ENCODE results near the gene LGALS13.

The LGALS13 gene, protein sequence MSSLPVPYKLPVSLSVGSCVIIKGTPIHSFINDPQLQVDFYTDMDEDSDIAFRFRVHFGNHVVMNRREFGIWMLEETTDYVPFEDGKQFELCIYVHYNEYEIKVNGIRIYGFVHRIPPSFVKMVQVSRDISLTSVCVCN

GRCh38 chr19:39602224-39602623 lies at the start of gene LGALS13:
TSS of gene LGALS13 (plus strand) at chr19:39602524. CDS start at chr19:39602569, 45 bp downstream.
- no peak for DNase-seq (ENCODE audit: low read depth in 2 of 3, low spot score in 1 of 3)

DNA sequence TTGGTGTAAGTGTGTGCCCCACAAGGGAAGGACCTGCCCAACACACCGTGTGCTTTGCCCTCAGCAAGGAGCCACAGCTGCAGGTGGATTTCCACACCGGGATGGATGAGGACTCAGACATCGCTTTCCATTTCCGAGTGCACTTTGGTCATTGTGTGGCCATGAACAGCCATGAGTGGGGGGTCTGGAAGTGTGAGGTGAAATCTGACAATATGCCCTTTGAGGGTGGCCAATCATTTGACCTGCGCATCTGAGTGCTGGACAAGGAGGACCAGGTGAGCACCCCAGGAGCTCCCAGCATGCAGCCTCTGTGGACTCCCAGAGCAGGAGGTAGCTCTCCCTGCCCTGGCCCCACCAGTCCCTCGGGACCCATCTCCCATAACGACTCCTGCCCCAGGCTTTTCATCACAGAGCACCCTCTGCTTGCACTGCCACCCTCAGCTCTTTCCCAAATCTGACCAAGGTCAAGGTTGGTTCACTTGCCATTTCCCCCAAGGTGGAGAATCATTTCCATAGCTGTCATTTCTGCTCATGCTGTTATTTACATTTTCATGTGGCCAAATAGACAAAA lies 49.2 kb upstream of the LGALS13 start:
- DNase-seq (ENCODE audit: low read depth in 2 of 3, low spot score in 1 of 3) = no peak

GRCh38 chr19:39554701-39555311 lies 47.5 kb upstream of the LGALS13 start:
- DNase-seq (ENCODE audit: low read depth in 2 of 3, low spot score in 1 of 3) = no peak

GRCh38 chr19:39555883-39556282 lies 46.4 kb upstream of the LGALS13 start:
- no peak for DNase-seq (ENCODE audit: low read depth in 2 of 3, low spot score in 1 of 3)

DNA sequence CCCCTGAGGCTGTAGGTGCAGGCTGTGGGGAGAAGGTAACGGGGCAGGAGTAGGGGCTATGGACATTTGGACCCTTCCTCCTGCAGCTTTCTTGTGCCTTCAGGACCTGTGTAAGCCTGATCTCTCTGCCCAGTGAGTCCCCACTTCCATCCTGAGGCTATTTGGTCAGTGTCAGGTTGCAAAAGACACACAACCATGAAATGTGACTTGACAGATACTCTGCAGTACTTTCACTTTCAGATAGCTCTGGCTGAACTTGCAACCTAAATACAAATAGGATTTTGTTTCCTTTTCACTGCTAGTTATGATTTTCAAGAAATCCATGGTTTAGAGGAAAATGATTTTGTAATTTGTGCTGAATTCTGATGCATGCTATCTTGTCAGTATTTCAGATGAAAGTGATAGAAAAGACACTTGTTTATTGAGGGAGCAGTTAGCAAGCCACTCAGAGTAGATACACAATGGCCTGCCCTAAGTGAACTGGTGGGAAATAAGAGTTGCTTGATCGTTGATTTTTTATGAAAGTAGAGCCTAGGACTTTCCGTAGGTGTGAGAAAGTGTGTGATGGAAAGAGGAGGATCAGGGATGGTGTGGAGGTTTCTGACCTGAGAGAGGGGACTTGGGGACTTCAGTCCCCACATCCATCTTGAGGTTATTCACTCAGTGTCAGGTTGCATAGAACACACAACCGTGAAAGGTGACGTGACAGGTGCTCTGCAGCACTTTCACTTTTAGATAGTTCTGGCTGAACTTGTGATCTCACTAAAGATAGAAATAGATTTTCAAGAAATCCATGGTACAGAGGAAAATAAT lies 44.3 kb upstream of the LGALS13 start:
- DNase-seq (ENCODE audit: low read depth in 2 of 3, low spot score in 1 of 3) = no peak

GRCh38 chr19:39558624-39559117 lies 43.7 kb upstream of the LGALS13 start:
- no peak for DNase-seq (ENCODE audit: low read depth in 2 of 3, low spot score in 1 of 3)

DNA sequence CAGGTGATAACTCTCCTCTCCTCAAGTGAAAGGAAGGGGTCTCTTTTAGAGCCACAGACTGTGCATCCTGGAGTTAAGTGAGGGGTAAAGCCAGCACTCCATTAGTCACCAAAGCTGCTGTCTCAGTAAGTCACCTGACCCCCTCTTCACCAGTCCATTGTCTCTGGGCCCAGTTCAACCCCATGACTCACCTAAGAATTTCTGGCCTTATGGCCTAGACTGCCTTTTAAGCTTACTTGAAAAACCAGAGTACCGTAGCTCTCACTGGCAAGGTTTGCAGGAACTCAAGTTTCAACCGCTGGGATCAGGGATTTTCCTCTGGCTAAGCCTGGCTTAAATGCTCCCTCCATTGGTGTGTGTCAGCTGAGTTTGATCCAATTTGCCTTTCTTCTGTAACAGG lies 38.9 kb upstream of the LGALS13 start:
- DNase-seq (ENCODE audit: low read depth in 2 of 3, low spot score in 1 of 3) = no peak

- DNase-seq (ENCODE audit: low read depth in 2 of 3, low spot score in 1 of 3) = no peak
Measured at GRCh38 chr19:39566064-39566463, 36.3 kb upstream of the LGALS13 start.

DNA sequence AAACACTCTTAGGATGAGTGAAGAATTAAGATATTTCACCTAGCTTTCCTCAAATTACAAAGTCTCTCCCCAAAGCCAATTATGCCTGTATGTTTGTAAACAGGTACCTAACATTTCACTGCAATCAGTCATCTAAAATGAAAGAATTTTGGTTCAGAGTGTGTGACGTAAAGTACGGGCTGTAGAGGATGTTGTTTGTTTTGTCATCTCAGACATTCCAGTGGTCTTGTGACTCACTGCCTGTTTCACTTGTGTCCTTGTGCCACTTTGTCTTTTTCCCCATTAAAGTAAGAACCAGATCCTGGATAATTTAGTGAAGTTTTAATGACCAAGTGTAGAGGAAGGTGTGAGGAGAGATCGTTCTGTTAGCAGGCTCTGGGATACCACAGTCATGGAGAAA lies 33.7 kb upstream of the LGALS13 start:
- DNase-seq (ENCODE audit: low read depth in 2 of 3, low spot score in 1 of 3) = no peak

- peak; percentile 18 to 40 (median 23) for DNase-seq (ENCODE audit: low read depth in 2 of 3, low spot score in 1 of 3)
Measured at GRCh38 chr19:39582442-39582841, 19.9 kb upstream of the LGALS13 start.

- DNase-seq (ENCODE audit: low read depth in 2 of 3, low spot score in 1 of 3) = peak in 2 of 3 donors; percentile 10 to 12
Measured at GRCh38 chr19:39582891-39583625, 19.3 kb upstream of the LGALS13 start.

DNA sequence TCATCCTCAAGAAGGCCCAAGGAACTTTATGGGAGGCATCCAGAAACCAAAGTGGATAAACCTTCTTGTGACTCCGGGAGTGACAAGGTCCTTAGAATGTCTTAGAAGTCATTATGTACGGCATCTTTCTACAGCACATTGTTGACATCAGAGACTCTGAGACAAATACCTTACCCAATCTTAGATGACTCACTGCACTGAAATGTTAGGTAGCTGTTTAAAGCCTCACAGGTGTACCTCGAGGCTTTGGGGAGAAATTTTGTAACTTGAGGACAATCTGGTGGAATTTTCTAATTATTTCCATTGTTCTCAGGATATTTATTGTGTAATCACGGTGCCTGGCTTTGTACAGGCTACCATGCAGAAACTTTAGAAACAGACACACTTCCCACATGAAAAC lies 14.8 kb upstream of the LGALS13 start:
- DNase-seq (ENCODE audit: low read depth in 2 of 3, low spot score in 1 of 3) = no peak

DNA sequence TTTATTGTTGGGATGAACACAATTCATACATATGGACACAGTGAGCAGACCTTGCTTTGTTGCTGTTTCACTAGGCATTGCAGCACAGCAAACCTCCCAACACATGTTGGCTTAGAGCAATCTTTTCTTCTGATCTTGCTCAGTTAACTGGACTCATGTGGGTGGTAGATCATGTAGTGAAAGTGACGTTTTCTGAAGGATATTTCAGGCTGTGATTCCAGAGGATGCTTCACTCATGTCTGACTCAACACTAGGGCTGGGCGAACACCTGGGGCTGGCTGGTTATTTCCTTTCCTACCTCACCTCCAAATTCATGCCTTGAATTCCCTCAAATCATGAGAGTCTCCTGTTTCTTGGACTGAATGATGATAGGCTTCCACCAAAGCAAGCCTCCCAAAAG lies 14.3 kb upstream of the LGALS13 start:
- no peak for DNase-seq (ENCODE audit: low read depth in 2 of 3, low spot score in 1 of 3)

DNA sequence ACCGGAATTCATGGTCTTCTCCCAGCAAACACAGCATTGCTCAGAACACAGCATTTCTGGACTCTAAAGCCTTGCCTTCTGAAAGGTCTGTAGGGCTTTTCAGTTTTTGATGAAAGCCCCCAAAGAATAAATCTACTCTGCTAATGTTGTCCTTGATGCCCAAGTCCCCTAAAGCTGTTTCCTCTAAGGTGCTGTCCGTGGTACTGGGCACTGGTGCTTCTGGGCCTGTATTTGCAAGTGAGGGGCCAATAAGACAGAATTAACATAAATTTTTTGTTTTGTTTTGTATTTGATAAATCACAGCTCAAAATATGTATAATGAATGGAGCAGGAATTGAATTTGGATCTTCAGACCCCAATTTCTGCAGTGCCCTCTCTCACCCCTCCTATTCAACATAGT lies 12.1 kb upstream of the LGALS13 start:
- no peak for DNase-seq (ENCODE audit: low read depth in 2 of 3, low spot score in 1 of 3)

GRCh38 chr19:39592381-39592780 lies 9.9 kb upstream of the LGALS13 start:
- DNase-seq (ENCODE audit: low read depth in 2 of 3, low spot score in 1 of 3) = no peak

DNA sequence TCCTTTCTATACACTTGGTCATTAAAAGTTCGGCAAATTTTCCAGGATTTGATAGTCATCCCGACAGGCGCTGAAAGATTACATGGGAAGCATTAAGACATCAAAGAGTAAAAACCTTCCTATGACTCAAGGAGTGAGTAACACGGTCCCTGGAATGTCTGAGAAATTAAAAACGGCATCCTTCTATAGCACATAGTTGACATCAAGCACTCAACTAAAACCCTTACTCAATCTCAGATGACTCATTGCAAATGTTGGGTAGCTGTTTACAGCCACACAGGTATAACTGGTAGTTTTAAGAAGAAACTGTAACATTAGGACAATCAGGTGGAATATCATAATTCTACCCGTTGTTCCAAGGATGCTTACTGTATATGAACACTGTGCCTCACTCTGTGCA lies 6.4 kb upstream of the LGALS13 start:
- no peak for DNase-seq (ENCODE audit: low read depth in 2 of 3, low spot score in 1 of 3)

GRCh38 chr19:39596911-39597310 lies 5.4 kb upstream of the LGALS13 start:
- no peak for DNase-seq (ENCODE audit: low read depth in 2 of 3, low spot score in 1 of 3)

DNA sequence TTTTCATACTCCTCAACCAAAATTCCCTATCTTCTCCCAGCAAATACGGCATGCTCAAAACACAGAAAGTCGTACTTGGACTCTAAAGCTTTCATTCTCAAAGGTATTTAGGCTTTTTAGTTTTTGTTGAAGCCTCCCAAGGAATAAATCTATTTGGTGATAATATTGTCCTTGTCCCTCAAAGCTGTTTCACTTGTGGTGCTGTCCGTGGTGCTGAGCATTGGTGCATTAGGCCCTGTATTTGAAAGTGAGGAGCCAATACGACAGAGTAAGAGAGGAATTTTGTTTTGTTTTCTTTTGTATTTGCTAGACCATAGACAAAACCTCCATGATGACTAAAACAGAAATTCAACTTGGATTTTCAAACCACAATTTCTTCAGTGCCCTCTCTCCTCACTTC lies 3.2 kb upstream of the LGALS13 start:
- DNase-seq (ENCODE audit: low read depth in 2 of 3, low spot score in 1 of 3) = peak in 1 of 3 donors; percentile 20

- no peak for DNase-seq (ENCODE audit: low read depth in 2 of 3, low spot score in 1 of 3)
Measured at GRCh38 chr19:39603825-39604224, 1.5 kb downstream of the LGALS13 start.

- DNase-seq (ENCODE audit: low read depth in 2 of 3, low spot score in 1 of 3) = no peak
Measured at GRCh38 chr19:39607021-39607420, 4.7 kb downstream of the LGALS13 start.

DNA sequence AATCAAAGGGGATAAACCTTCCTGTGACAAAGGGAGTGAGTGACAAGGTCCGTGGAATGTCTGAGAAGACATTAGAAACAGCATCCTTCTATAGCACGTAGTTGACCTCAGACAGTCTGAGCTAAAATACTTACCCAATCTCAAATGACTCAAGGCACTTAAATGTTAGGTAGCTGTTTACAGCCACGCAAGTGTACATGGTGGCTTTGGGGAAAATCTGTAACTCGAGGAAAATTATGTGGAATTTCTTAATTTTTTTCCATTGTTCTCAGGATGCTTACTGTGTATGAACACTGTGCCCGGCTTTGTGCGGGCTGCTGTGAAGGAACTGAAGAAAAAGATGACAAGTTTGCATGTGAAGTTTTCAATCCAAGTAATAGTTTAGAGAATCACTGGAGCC lies 5.2 kb downstream of the LGALS13 start:
- no peak for DNase-seq (ENCODE audit: low read depth in 2 of 3, low spot score in 1 of 3)

Measured in stimulated activated CD4-positive, alpha-beta T cell treated with anti-CD3 and anti-CD28 coated beads, Interleukin-12 subunit alpha, Interleukin-12 subunit beta, amount 100 ng/mL, for 48 hours (primary cell).